HepG2 (cell line): ENCODE results near the gene ABHD1. TPM values are rescaled to one million over a fixed set of nuclear protein-coding genes. Genes with fewer than 3 reads are reported as not detected.

Experiments used
- DPF2 ChIP-seq: sonication (generic); formaldehyde crosslinking; IDR thresholded peaks from 2 replicates; pipeline ENCODE4 v1.4.0; 2020; ENCODE audit warnings: mild to moderate bottlenecking, low read depth, missing genetic modification reagents, borderline replicate concordance
- HIC2 ChIP-seq: sonication (generic); formaldehyde crosslinking; IDR thresholded peaks from 2 replicates; pipeline ENCODE4 v1.9.0; 2022; ENCODE audit warnings: low read depth, missing genetic modification reagents
- HMGXB4 ChIP-seq, 2 experiments: sonication (generic) in 1 of 2; formaldehyde crosslinking in 1 of 2; IDR thresholded peaks; 2 replicates each; pipeline versions ENCODE4 v1.4.0 to v1.6.1; 2018 to 2020; ENCODE audit warnings: missing genetic modification reagents in 2 of 2, borderline replicate concordance in 1 of 2, low read depth in 1 of 2, mild to moderate bottlenecking in 1 of 2, missing biosample characterization in 1 of 2
- KAT7 ChIP-seq: IDR thresholded peaks from 2 replicates; pipeline ENCODE4 v1.6.1; 2018; ENCODE audit warnings: borderline replicate concordance, missing compliant biosample characterization
- MLXIP ChIP-seq: sonication (generic); formaldehyde crosslinking; IDR thresholded peaks from 2 replicates; pipeline ENCODE4 v1.9.0; 2021; ENCODE audit warnings: missing genetic modification reagents, borderline replicate concordance
- MTF1 ChIP-seq: sonication (generic); formaldehyde crosslinking; IDR thresholded peaks from 2 replicates; pipeline ENCODE4 v1.5.0; 2020; ENCODE audit warnings: missing genetic modification reagents
- MTF2 ChIP-seq: sonication (generic); formaldehyde crosslinking; IDR thresholded peaks from 2 replicates; pipeline ENCODE4 v1.5.0; 2020; ENCODE audit warnings: missing genetic modification reagents, borderline replicate concordance
- NFKB2 ChIP-seq: sonication (generic); formaldehyde crosslinking; IDR thresholded peaks from 2 replicates; pipeline ENCODE4 v1.4.0; 2020; ENCODE audit warnings: missing genetic modification reagents, borderline replicate concordance
- RFX3 ChIP-seq: IDR thresholded peaks from 2 replicates; pipeline ENCODE4 v1.6.1; 2016; ENCODE audit warnings: missing biosample characterization, missing genetic modification reagents
- ZBTB21 ChIP-seq: sonication (generic); formaldehyde crosslinking; IDR thresholded peaks from 2 replicates; pipeline ENCODE4 v1.4.0; 2020; ENCODE audit warnings: missing genetic modification reagents
- ZKSCAN5 ChIP-seq: sonication (generic); formaldehyde crosslinking; IDR thresholded peaks from 2 replicates; pipeline ENCODE4 v1.5.1; 2020; ENCODE audit warnings: mild to moderate bottlenecking, missing genetic modification reagents
- ZNF276 ChIP-seq: sonication (generic); formaldehyde crosslinking; IDR thresholded peaks from 2 replicates; pipeline ENCODE4 v1.4.0; 2020; ENCODE audit warnings: mild to moderate bottlenecking, low read depth, missing genetic modification reagents
- ZNF549 ChIP-seq: sonication (generic); formaldehyde crosslinking; IDR thresholded peaks from 2 replicates; pipeline ENCODE4 v1.5.0; 2020; ENCODE audit warnings: missing genetic modification reagents
- ZNF574 ChIP-seq: sonication (generic); formaldehyde crosslinking; IDR thresholded peaks from 2 replicates; pipeline ENCODE4 v1.4.0; 2020; ENCODE audit warnings: missing genetic modification reagents
- ZNF83 ChIP-seq: sonication (generic); formaldehyde crosslinking; IDR thresholded peaks from 2 replicates; pipeline ENCODE4 v1.4.0; 2020; ENCODE audit warnings: missing genetic modification reagents, mild to moderate bottlenecking, borderline replicate concordance
- polyA plus RNA-seq, 8 experiments: library from polyadenylated mRNA; depleted of rRNA in 3 of 8; stranded (reverse) in 7 of 8; unstranded in 1 of 8; fragments of >200 nt; fragmentation: Illumina TruSeq in 4 of 8; extraction: Trizol in 4 of 8; gene quantifications; 2 replicates each; pipeline versions ENCODE4 v1.2.1 to v1.2.3, GENCODE V29; 2011 to 2016; ENCODE audit warnings: low read depth in 4 of 8, missing spikeins in 1 of 8, mixed read lengths in 1 of 8; ENCODE audit not compliant: insufficient read depth in 1 of 8
- total RNA-seq, 5 experiments: library from RNA; depleted of rRNA; stranded (reverse); fragments of >200 nt; fragmentation: Illumina TruSeq; extraction: Trizol; gene quantifications; 2 replicates each; pipeline ENCODE4 v1.2.3, GENCODE V29; 2016; ENCODE audit warnings: low read depth in 1 of 5

Gene ABHD1
- total and polyA plus RNA-seq, 2 of the 13 experiments (the other 11 are each of a cell fraction or from before 2014, with no cell fraction given): 0.04 to 0.81 TPM

GRCh38 chr2:27092696-27093429 lies 30.8 kb upstream of the ABHD1 start (continued):
- TF ChIP-seq MTF1 (no peak), MTF2 (CRISPR knock-in tag) (no peak), RFX3 (CRISPR knock-in tag) (no peak), MLXIP (CRISPR knock-in tag) (peak; percentile 69; the same call in 1 of the 2 replicates), DPF2 (CRISPR knock-in tag) (peak; percentile 51; the same call in 1 of the 2 replicates), HIC2 (CRISPR knock-in tag) (peak; percentile 100), ZNF83 (CRISPR knock-in tag) (no peak), ZKSCAN5 (CRISPR knock-in tag) (peak; percentile 85; the same call in 1 of the 2 replicates), KAT7 (CRISPR knock-in tag) (0 out of 2 replicates have a peak, but pooled peaks have one; percentile 22), ZNF276 (CRISPR knock-in tag) (0 out of 2 replicates have a peak, but pooled peaks have one; percentile 17), ZBTB21 (CRISPR knock-in tag) (no peak), NFKB2 (CRISPR knock-in tag) (peak; percentile 72; the same call in 1 of the 2 replicates), ZNF574 (CRISPR knock-in tag) (peak; percentile 88), ZNF549 (CRISPR knock-in tag) (peak; percentile 99), HMGXB4 (CRISPR knock-in tag; IDR thresholded peaks at IDR 0.05; ENCODE audit: borderline replicate concordance in 1 of 2, low read depth in 1 of 2) (peak in 1 of 2 experiments; percentile 49; a peak in 1 of 4 replicates)
